H4 (cell line): ENCODE results near the gene RAMACL. TPM values are rescaled to one million over a fixed set of nuclear protein-coding genes. Genes with fewer than 3 reads are reported as not detected.

Source experiments
- DNase-seq: peaks from one replicate; pipeline ENCODE4 v3.0.0-alpha.2; 2015; ENCODE audit warnings: low spot score
- total RNA-seq: library from RNA; depleted of rRNA; stranded (reverse); fragments of >200 nt; shearing (Covaris generic); gene quantifications from 2 replicates; pipeline ENCODE4 v1.2.3, GENCODE V29; 2014

Gene RAMACL
- total RNA-seq, 1 experiment from 2014 or later: 0.04 TPM

- DNase-seq: no peak
These were observed 31.8 kb upstream of the RAMACL start for GRCh38 chr6:166618251-166618650.

GRCh38 chr6:166617359-166617758 lies 30.9 kb upstream of the RAMACL start:
- DNase-seq: no peak

- no peak for DNase-seq
These were observed 30.1 kb upstream of the RAMACL start for GRCh38 chr6:166616261-166617238.

GRCh38 chr6:166615059-166615770 lies 28.7 kb upstream of the RAMACL start:
- no peak for DNase-seq

GRCh38 chr6:166614589-166614988 lies 28.1 kb upstream of the RAMACL start:
- no peak for DNase-seq

DNA sequence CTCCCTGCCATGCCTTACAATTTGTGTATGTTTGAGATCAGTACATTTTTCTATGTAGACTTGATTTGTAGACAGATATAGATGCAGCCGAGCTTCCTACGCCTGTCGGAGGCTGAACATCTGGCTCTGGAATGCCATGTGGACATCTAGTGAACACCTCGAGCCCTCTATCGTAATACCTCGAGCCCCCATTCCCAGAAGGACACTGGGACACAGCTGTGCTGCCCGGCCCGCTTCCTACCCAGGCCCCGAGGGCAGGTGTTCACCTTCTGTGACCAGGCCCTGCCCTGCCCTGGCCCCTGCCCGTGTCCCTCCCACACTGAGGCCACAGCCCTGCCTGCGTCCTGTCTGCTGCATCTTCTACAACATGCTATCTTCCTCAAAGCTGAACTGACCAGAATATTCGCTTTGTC lies 27.7 kb upstream of the RAMACL start:
- no peak for DNase-seq

GRCh38 chr6:166613027-166613426 lies 26.5 kb upstream of the RAMACL start:
- DNase-seq: no peak

GRCh38 chr6:166612471-166612881 lies 26.0 kb upstream of the RAMACL start:
- DNase-seq: no peak

GRCh38 chr6:166611631-166612030 lies 25.2 kb upstream of the RAMACL start:
- peak; percentile 53 for DNase-seq

DNA sequence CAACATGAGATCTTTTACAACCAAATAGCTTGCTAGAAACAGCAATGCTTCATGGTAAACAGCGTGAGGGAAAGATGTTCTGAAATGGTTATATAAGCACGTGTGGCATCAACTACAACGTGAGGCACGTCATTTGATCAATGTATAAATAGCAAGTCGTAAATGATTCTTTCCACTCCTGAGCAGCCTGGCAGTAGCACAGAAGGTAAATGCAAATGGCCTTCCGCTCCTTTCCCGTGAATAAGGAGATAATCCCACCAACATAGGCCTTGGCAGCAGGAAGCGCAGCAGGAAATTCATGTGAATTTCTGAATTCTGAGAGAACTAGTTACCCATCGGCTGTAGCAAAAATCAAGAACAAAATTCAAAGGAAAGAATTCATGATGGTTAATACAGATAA lies 23.6 kb upstream of the RAMACL start:
- DNase-seq: no peak

DNA sequence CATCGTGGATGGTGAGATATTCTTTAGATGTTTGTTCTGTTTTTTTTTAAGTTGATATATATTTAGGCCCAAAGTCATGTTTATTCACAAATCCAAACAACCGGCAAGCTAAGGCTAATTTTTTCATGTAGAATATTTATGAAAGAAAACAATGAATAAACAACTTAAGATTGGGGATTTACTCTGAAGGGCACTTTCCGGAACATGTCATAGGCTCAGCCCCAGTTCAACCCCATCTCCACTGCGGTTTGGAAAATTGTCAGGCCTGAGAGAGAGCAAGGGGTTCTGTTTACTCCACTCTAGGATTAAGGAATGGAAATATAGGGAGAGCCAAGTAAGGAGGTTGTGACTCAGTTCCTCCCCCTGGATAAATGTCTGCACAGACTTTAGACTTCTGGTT lies 22.3 kb upstream of the RAMACL start:
- DNase-seq: peak; percentile 29

GRCh38 chr6:166605752-166606151 lies 19.3 kb upstream of the RAMACL start:
- no peak for DNase-seq

- no peak for DNase-seq
These were observed 18.4 kb upstream of the RAMACL start for GRCh38 chr6:166604911-166605310.

GRCh38 chr6:166604328-166604727 lies 17.9 kb upstream of the RAMACL start:
- no peak for DNase-seq

GRCh38 chr6:166603043-166603690 lies 16.7 kb upstream of the RAMACL start:
- no peak for DNase-seq

GRCh38 chr6:166601956-166602355 lies 15.5 kb upstream of the RAMACL start:
- no peak for DNase-seq

- DNase-seq: no peak
These were observed 14.5 kb upstream of the RAMACL start for GRCh38 chr6:166600931-166601330.

DNA sequence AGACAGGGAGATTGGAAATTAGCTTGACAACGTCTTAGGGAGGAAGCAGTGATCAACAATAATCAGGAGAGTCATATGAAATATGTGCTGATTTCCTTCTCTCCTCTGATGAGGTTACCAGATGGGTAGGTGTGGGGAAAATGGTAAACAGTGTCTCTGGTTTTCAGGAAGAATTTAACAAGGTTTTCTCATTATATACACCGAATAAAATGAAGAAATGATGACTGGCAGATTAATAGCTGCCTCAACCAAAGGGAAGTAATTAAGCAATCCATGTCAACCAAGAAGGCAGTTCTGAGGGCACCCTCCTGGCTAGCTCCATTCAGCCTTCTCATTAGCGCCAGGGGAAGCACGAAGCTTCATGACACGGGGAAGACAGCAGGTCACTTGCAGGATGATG lies 12.7 kb upstream of the RAMACL start:
- no peak for DNase-seq

- DNase-seq: peak; percentile 69
These were observed 12.1 kb upstream of the RAMACL start for GRCh38 chr6:166598441-166599138.

DNA sequence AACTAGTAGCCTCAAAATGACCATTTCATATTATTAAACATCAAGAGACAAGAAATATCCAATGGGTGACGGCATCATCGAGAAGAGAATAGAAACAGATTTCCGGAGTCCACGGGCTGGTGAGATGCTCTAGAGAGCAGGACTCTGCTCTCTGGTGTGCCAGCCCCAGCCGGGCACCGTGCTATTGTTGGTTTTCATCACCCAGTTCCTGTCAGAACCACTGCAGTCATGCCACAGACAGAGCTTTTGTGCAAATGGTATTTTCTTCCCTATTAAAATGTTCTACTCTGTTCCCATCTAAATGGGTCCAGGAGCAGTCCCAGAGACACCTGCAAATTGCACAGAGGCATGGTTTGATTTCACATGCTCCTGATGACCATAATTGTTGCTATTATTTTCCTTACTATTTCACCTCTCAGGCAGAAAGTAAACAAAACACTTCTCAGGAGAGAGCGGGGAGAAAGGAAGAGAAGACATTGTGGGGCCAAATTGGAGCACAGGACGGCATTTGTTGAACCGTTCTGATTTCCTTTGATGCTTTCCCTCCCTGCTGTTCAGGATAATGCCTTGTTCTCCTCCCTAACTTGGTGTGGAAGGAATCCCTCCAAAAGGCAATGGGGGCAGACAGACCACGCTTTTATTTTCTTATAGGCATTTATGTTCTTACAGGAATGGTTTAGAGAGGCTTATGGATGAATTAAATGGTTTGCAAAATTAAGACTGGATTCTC lies 11.4 kb upstream of the RAMACL start:
- DNase-seq: no peak
